Right lobe of liver (tissue), 4 donors: Measurements from ENCODE around the gene APP.

Experiments used
- CTCF ChIP-seq, 4 donors: fragments of 200-600 bp in 3 of 4; fragments of 450-650 bp in 1 of 4; IDR thresholded peaks; one replicate each; pipeline versions ENCODE4 v1.5.1 to v1.8.0; 2016 to 2022; ENCODE audit warnings: antibody characterized with exemption in 4 of 4, mild to moderate bottlenecking in 2 of 4
- POLR2A ChIP-seq: fragments of 450-650 bp; IDR thresholded peaks from one replicate; pipeline ENCODE4 v1.6.1; 2017; ENCODE audit warnings: antibody characterized with exemption, mild to moderate bottlenecking
- donor health status: DM: no; HTN: no; CAD: no.
- donor health status: DM: no; HTN: no; CAD: no.
- donor health status: DM: no; HTN: yes; CAD: no.

- no peak for TF ChIP-seq POLR2A
- no peak for TF ChIP-seq CTCF (IDR thresholded peaks at IDR 0.05)
These were observed 184.6 kb downstream of the APP start for GRCh38 chr21:25985990-25986389.
